Left lung (tissue), 10 donors: ENCODE results near the gene NFKB1. TPM values are rescaled to one million over a fixed set of nuclear protein-coding genes. Genes with fewer than 3 reads are reported as not detected.
A peak's percentile ranks its signal among the peaks of the same experiment; 100 is the strongest.

Experiments used
- ATAC-seq: fragments of 200-7000 bp; cut with Tn5 transposase; one replicate; pipeline ENCODE4 v1.9.1; 2020; ENCODE audit warnings: moderate library complexity
- DNase-seq, 4 donors: peaks; one replicate each; pipeline ENCODE4 v3.0.0-alpha.2; 2013 to 2020
- H3K27ac ChIP-seq, 2 donors: fragments of 200-600 bp; sonication (generic) in 1 of 2; one replicate each; pipeline versions ENCODE4 v1.5.0 to v1.8.0; 2020 to 2021
- H3K27me3 ChIP-seq, 2 donors: fragments of 200-600 bp; sonication (generic) in 1 of 2; one replicate each; pipeline versions ENCODE4 v1.5.0 to v1.8.0; 2020 to 2021
- H3K36me3 ChIP-seq, 2 donors: fragments of 200-600 bp; sonication (generic) in 1 of 2; one replicate each; pipeline versions ENCODE4 v1.5.0 to v1.8.0; 2020 to 2021
- H3K4me1 ChIP-seq, 2 donors: fragments of 200-600 bp; one replicate each; pipeline ENCODE4 v1.8.0; 2021
- H3K4me3 ChIP-seq, 2 donors: fragments of 200-600 bp; sonication (generic) in 1 of 2; one replicate each; pipeline versions ENCODE4 v1.5.0 to v1.8.0; 2020 to 2021; ENCODE audit warnings: mild to moderate bottlenecking in 1 of 2
- H3K9me3 ChIP-seq, 2 donors: fragments of 200-600 bp; sonication (generic) in 1 of 2; one replicate each; pipeline versions ENCODE4 v1.5.0 to v1.8.0; 2020 to 2021
- CTCF ChIP-seq, 2 donors: fragments of 200-600 bp; sonication (generic) in 1 of 2; IDR thresholded peaks; one replicate each; pipeline versions ENCODE4 v1.5.0 to v1.8.0; 2021; ENCODE audit warnings: antibody characterized with exemption in 2 of 2
- intact Hi-C, 2 donors: fragments of 100-400 bp; cut with DNase I; formaldehyde crosslinking; loops; one replicate each; pipeline versions ENCODE4 v1.11.2 to v1.14.2; 2022
- polyA plus RNA-seq, 6 donors: library from polyadenylated mRNA; unstranded; fragments of 120-200 nt; gene quantifications; one replicate each; pipeline ENCODE4 v1.2.1, GENCODE V29; 2013; ENCODE audit not compliant: insufficient read length in 6 of 6
- total RNA-seq, 2 donors: library from RNA; stranded (reverse); fragmentation: NEBNext Ultra II Directional; extraction: Animal tissue kit (Norgen Biotek cat#: 25700); gene quantifications; one replicate each; pipeline ENCODE4 v1.2.1, GENCODE V29; 2021
- donor health status: DM: no; HTN: yes; CAD: no.
- donor health status: DM: no; HTN: no; CAD: no.

The NFKB1 gene
- total and polyA plus RNA-seq, 8 donors: 34.0 to 57.6 (median 39.2) TPM

- peaks cover 0 to 5% of the 10 kb centered on the region in 2 donors for H3K4me1 ChIP-seq
- no peak overlapping the region for H3K4me3 ChIP-seq
- peaks cover 0 to 16% of the 10 kb centered on the region in 2 donors for H3K36me3 ChIP-seq
- intact Hi-C loops: loop anchor here in 1 of 2 donors (10.0 kb wide), 2 partner anchors 176 to 384 kb away; no protein-coding TSS in a partner anchor
- no peaks in the 10 kb centered on the region for H3K9me3 ChIP-seq
- ATAC-seq (peak; percentile 92), DNase-seq (peak in 1 of 4 donors; percentile 65)
- peak; percentile 10 to 21 for TF ChIP-seq CTCF (IDR thresholded peaks at IDR 0.05)
- peak overlapping the region; percentile 51 to 55 for H3K27ac ChIP-seq
- no peaks in the 10 kb centered on the region for H3K27me3 ChIP-seq
Observed at GRCh38 chr4:102620697-102621497, 119.7 kb downstream of the NFKB1 start.

- peak in 1 of 4 donors; percentile 55 for DNase-seq
- H3K27ac ChIP-seq: no peak overlapping the region
- intact Hi-C loops: loop anchor here in 1 of 2 donors (10.0 kb wide), 2 partner anchors 179 to 381 kb away; no protein-coding TSS in a partner anchor
- no peak overlapping the region for H3K4me3 ChIP-seq
- no peak for TF ChIP-seq CTCF (IDR thresholded peaks at IDR 0.05)
- H3K9me3 ChIP-seq: no peaks in the 10 kb centered on the region
- ATAC-seq: no peak
- peaks cover 0 to 5% of the 10 kb centered on the region in 2 donors for H3K4me1 ChIP-seq
- H3K27me3 ChIP-seq: no peaks in the 10 kb centered on the region
- H3K36me3 ChIP-seq: no peaks in the 10 kb centered on the region
Observed at GRCh38 chr4:102623622-102624021, 122.5 kb downstream of the NFKB1 start.

GRCh38 chr4:102624505-102624904 is 123.3 kb downstream of the NFKB1 start:
- Histone ChIP-seq H3K4me3 (no peak overlapping the region), H3K4me1 (peaks cover 0 to 5% of the 10 kb centered on the region in 2 donors), H3K27ac (no peak overlapping the region), H3K9me3 (no peaks in the 10 kb centered on the region), H3K27me3 (no peaks in the 10 kb centered on the region), H3K36me3 (no peaks in the 10 kb centered on the region)
- ATAC-seq: no peak
- no peak for DNase-seq
- TF ChIP-seq CTCF (IDR thresholded peaks at IDR 0.05): no peak
- intact Hi-C loops: loop anchor here in 1 of 2 donors (10.0 kb wide), 2 partner anchors 180 to 380 kb away; no protein-coding TSS in a partner anchor

GRCh38 chr4:102625232-102625930 is 124.2 kb downstream of the NFKB1 start:
- DNase-seq (peak in 2 of 4 donors; percentile 46 to 64), ATAC-seq (peak; percentile 78)
- H3K4me1 ChIP-seq: peaks cover 0 to 5% of the 10 kb centered on the region in 2 donors
- no peaks in the 10 kb centered on the region for H3K9me3 ChIP-seq
- no peak for TF ChIP-seq CTCF (IDR thresholded peaks at IDR 0.05)
- no peak overlapping the region for H3K4me3 ChIP-seq
- H3K27ac ChIP-seq: no peak overlapping the region
- intact Hi-C loops: loop anchor here in 1 of 2 donors (10.0 kb wide), 2 partner anchors 181 to 379 kb away; no protein-coding TSS in a partner anchor
- peaks cover 0 to 3% of the 10 kb centered on the region in 2 donors for H3K36me3 ChIP-seq
- no peaks in the 10 kb centered on the region for H3K27me3 ChIP-seq
